Fibroblast of mammary gland (primary cell): ENCODE data around the gene GPATCH11.

ENCODE experiments used
- DNase-seq: peaks from one replicate; pipeline ENCODE4 v3.0.0-alpha.2; 2010; ENCODE audit warnings: low read depth
- H3K4me3 ChIP-seq: 2 replicates; pipeline ENCODE4 v1.5.1; 2011; ENCODE audit warnings: low read depth, mild to moderate bottlenecking, low read length, moderate library complexity; ENCODE audit not compliant: control insufficient read depth
- CTCF ChIP-seq: conservative IDR thresholded peaks from 2 replicates; pipeline ENCODE4 v1.5.1; 2011; ENCODE audit warnings: low read depth, low read length, inconsistent platforms; ENCODE audit not compliant: control insufficient read depth, insufficient read depth

GPATCH11 gene

GRCh38 chr2:37083873-37084794, at the start of gene GPATCH11, which contains the start of gene HEATR5B:
TSS of gene GPATCH11 (plus strand) at chr2:37084518. CDS start at chr2:37088382, 3,864 bp downstream.
TSS of gene HEATR5B (minus strand) at chr2:37084372. CDS start at chr2:37083414, 958 bp downstream.
- H3K4me3 ChIP-seq = peak within 1 kb of the TSS; percentile 94
- TF ChIP-seq CTCF = no peak
- DNase-seq = peak; percentile 93

GRCh38 chr2:37037771-37038170, 46.5 kb upstream of the GPATCH11 start:
- no peak for DNase-seq
- no peak overlapping the region for H3K4me3 ChIP-seq
- TF ChIP-seq CTCF = no peak

GRCh38 chr2:37039580-37039979, 44.7 kb upstream of the GPATCH11 start:
- no peak overlapping the region for H3K4me3 ChIP-seq
- no peak for DNase-seq
- no peak for TF ChIP-seq CTCF

- DNase-seq = no peak
- H3K4me3 ChIP-seq = no peak overlapping the region
- no peak for TF ChIP-seq CTCF
These were observed 31.6 kb upstream of the GPATCH11 start for GRCh38 chr2:37052600-37053332.

- H3K4me3 ChIP-seq = no peak overlapping the region
- no peak for TF ChIP-seq CTCF
- no peak for DNase-seq
These were observed 24.5 kb upstream of the GPATCH11 start for GRCh38 chr2:37059841-37060240.

GRCh38 chr2:37060446-37060845, 23.9 kb upstream of the GPATCH11 start:
- no peak for TF ChIP-seq CTCF
- DNase-seq = no peak
- no peak overlapping the region for H3K4me3 ChIP-seq
